Loucy (cell line): ENCODE results near the gene KLC1.

Experiments
- CTCF ChIP-seq: fragments of 200-600 bp; sonication (generic); conservative IDR thresholded peaks from 2 replicates; pipeline ENCODE4 v1.5.1; 2014; ENCODE audit warnings: mild to moderate bottlenecking, antibody characterized with exemption, low read length
- EZH2phosphoT487 ChIP-seq: fragments of 200-600 bp; IDR thresholded peaks from 2 replicates; pipeline ENCODE4 v1.6.1; 2018; ENCODE audit warnings: antibody characterized with exemption, mild to moderate bottlenecking, moderate library complexity, borderline replicate concordance

- no peak for TF ChIP-seq CTCF
- no peak for TF ChIP-seq EZH2phosphoT487
These were observed 106.4 kb downstream of the KLC1 start for GRCh38 chr14:103735439-103735814.
